WERI-Rb-1 (cell line): ENCODE results near the gene RPAP2.

Source experiments
- DNase-seq: peaks from one replicate; pipeline ENCODE4 v3.0.0-alpha.2; 2020
- H3K27ac ChIP-seq: fragments of 250-450 bp; sonication (Bioruptor Pico); 2 replicates; pipeline ENCODE4 v1.5.1; 2020; ENCODE audit warnings: mild to moderate bottlenecking, moderate library complexity
- H3K27me3 ChIP-seq: fragments of 250-450 bp; sonication (Bioruptor Pico); 2 replicates; pipeline ENCODE4 v1.5.1; 2021; ENCODE audit warnings: mild to moderate bottlenecking, low read depth, moderate library complexity; ENCODE audit not compliant: insufficient read depth, severe bottlenecking
- H3K36me3 ChIP-seq: fragments of 250-450 bp; sonication (Bioruptor Pico); 2 replicates; pipeline ENCODE4 v1.5.1; 2020; ENCODE audit warnings: mild to moderate bottlenecking, moderate library complexity
- H3K4me3 ChIP-seq: 2 replicates; pipeline ENCODE4 v1.5.1; 2011; ENCODE audit warnings: low read depth, mild to moderate bottlenecking, control low read depth, low read length
- H3K9me3 ChIP-seq: fragments of 250-450 bp; sonication (Bioruptor Pico); 2 replicates; pipeline ENCODE4 v1.5.1; 2021; ENCODE audit warnings: mild to moderate bottlenecking, moderate library complexity; ENCODE audit not compliant: severe bottlenecking
- TF ChIP-seq, protein P1 (sequence below): IDR thresholded peaks from 2 replicates; pipeline ENCODE4 v1.5.1; 2011; ENCODE audit warnings: low read depth, mild to moderate bottlenecking, control low read depth, inconsistent platforms, low read length

Gene RPAP2

DNA sequence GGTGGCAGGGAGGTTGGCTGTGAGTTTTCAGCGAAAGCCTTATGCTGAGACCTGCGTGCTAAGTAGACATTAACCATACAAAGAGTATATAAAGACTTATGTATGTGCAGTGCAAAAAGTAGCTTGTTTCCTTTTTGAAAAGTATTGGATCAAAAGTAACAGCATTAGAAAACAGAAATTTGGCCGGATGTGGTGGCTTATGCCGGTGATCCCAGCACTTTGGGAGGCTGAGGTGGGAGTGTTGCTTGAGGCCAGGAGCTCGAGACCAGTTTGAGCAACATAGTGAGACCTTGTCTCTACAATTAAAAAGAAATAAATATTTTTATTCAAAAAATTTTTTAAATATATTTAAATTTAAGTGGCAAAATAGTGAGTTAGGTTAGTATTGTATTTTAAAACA is 2.2 kb downstream of the RPAP2 start:
- Histone ChIP-seq H3K4me3 (no peak overlapping the region), H3K9me3 (no peaks in the 10 kb centered on the region), H3K27ac (no peak overlapping the region), H3K36me3 (peaks cover 32% of the 10 kb centered on the region), H3K27me3 (no peaks in the 10 kb centered on the region)
- no peak for DNase-seq
- TF ChIP-seq, protein P1, sequence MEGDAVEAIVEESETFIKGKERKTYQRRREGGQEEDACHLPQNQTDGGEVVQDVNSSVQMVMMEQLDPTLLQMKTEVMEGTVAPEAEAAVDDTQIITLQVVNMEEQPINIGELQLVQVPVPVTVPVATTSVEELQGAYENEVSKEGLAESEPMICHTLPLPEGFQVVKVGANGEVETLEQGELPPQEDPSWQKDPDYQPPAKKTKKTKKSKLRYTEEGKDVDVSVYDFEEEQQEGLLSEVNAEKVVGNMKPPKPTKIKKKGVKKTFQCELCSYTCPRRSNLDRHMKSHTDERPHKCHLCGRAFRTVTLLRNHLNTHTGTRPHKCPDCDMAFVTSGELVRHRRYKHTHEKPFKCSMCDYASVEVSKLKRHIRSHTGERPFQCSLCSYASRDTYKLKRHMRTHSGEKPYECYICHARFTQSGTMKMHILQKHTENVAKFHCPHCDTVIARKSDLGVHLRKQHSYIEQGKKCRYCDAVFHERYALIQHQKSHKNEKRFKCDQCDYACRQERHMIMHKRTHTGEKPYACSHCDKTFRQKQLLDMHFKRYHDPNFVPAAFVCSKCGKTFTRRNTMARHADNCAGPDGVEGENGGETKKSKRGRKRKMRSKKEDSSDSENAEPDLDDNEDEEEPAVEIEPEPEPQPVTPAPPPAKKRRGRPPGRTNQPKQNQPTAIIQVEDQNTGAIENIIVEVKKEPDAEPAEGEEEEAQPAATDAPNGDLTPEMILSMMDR = no peak

DNA sequence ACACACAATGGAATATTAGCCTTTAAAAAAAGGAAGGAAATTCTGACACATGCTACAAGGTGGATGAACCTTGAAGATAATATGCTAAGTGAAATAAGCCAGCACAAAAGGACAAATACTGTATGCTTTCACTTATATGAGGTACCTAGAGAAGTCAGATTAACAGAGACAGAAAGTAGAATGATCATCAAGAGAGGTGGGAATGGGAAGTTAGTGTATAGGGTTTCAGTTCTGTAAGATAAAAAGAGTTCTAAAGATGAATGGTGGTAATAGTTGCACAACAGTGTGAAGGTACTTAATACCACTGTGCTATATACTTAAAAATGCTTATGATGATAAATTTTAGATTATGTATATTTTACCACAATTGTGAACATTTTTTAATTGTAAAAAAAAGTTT is 7.2 kb downstream of the RPAP2 start:
- H3K36me3 ChIP-seq = peaks cover 25% of the 10 kb centered on the region
- H3K4me3 ChIP-seq = no peak overlapping the region
- TF ChIP-seq, protein P1 = no peak
- H3K27me3 ChIP-seq = no peaks in the 10 kb centered on the region
- H3K27ac ChIP-seq = no peak overlapping the region
- no peak for DNase-seq
- no peaks in the 10 kb centered on the region for H3K9me3 ChIP-seq

DNA sequence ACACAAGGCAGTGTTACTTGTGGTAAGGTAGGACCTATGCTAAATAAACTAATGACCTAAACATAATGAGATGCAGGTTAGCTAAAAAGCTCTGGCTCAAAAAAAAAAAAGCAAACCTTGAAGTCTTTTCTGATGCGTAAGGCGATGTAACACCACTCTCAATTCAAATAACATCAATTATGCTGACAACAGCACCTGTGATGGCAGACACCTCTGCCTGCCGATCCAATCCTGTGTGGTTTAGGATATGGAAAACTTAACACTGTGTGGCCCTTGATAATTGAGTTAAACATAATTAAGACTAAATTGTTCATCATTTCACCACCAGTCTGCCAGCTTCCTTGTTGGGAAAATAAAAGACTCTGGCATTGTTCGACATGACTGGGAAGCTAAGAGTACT is 9.1 kb downstream of the RPAP2 start:
- Histone ChIP-seq H3K9me3 (no peaks in the 10 kb centered on the region), H3K36me3 (peaks cover 20% of the 10 kb centered on the region), H3K27ac (no peak overlapping the region), H3K27me3 (no peaks in the 10 kb centered on the region), H3K4me3 (no peak overlapping the region)
- no peak for DNase-seq
- TF ChIP-seq, protein P1 = no peak

DNA sequence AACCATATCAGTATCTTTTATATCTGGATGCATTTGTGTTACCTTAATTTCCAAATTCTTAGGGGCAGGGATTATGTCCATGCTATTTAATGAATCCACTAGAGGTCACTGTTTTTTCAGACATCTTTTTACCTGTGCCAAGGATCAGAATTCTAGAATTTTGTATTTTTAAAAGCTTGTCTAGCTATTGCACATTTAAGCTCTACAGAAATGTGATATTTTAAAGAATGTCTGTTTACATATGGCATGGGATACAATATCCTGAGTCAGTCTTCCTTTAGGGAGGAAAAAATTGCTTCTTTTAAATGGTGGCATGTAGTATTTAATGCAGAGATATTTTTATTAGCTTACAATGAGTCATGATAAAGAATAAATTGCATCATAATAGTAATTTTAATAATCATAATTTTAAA is 11.3 kb downstream of the RPAP2 start:
- Histone ChIP-seq H3K27ac (no peak overlapping the region), H3K4me3 (no peak overlapping the region), H3K36me3 (peaks cover 8% of the 10 kb centered on the region), H3K9me3 (no peaks in the 10 kb centered on the region), H3K27me3 (no peaks in the 10 kb centered on the region)
- TF ChIP-seq, protein P1 = no peak
- no peak for DNase-seq

- TF ChIP-seq, protein P1 = no peak
- Histone ChIP-seq H3K4me3 (no peak overlapping the region), H3K27me3 (no peaks in the 10 kb centered on the region), H3K9me3 (no peaks in the 10 kb centered on the region), H3K27ac (no peak overlapping the region), H3K36me3 (peaks cover 2% of the 10 kb centered on the region; the same call in 1 of the 2 replicates)
- DNase-seq = no peak
These were observed 15.2 kb downstream of the RPAP2 start for GRCh38 chr1:92314024-92314423.

GRCh38 chr1:92315766-92316599 is 17.1 kb downstream of the RPAP2 start:
- TF ChIP-seq, protein P1 = no peak
- Histone ChIP-seq H3K27ac (no peak overlapping the region), H3K36me3 (peaks cover 5% of the 10 kb centered on the region), H3K9me3 (no peaks in the 10 kb centered on the region), H3K4me3 (no peak overlapping the region), H3K27me3 (no peaks in the 10 kb centered on the region)
- no peak for DNase-seq
